OCI-LY3 (cell line): Measurements from ENCODE around the gene LDLR.

Experiments used
- EZH2phosphoT487 ChIP-seq: fragments of 200-600 bp; shearing (Covaris generic); IDR thresholded peaks from 2 replicates; pipeline ENCODE4 v1.6.1; 2018; ENCODE audit warnings: antibody characterized with exemption, mixed run types, low read depth
- TF ChIP-seq, protein P1 (sequence below): fragments of 200-600, 300-600 bp; sonication (generic); IDR thresholded peaks from 2 replicates; pipeline ENCODE4 v1.5.1; 2014; ENCODE audit warnings: antibody characterized with exemption, low read length, low read depth

DNA sequence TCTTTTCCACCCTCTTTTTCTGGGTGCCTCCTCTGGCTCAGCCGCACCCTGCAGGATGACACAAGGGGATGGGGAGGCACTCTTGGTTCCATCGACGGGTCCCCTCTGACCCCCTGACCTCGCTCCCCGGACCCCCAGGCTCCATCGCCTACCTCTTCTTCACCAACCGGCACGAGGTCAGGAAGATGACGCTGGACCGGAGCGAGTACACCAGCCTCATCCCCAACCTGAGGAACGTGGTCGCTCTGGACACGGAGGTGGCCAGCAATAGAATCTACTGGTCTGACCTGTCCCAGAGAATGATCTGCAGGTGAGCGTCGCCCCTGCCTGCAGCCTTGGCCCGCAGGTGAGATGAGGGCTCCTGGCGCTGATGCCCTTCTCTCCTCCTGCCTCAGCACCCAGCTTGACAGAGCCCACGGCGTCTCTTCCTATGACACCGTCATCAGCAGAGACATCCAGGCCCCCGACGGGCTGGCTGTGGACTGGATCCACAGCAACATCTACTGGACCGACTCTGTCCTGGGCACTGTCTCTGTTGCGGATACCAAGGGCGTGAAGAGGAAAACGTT is 24.0 kb downstream of the LDLR start:
- TF ChIP-seq, protein P1, sequence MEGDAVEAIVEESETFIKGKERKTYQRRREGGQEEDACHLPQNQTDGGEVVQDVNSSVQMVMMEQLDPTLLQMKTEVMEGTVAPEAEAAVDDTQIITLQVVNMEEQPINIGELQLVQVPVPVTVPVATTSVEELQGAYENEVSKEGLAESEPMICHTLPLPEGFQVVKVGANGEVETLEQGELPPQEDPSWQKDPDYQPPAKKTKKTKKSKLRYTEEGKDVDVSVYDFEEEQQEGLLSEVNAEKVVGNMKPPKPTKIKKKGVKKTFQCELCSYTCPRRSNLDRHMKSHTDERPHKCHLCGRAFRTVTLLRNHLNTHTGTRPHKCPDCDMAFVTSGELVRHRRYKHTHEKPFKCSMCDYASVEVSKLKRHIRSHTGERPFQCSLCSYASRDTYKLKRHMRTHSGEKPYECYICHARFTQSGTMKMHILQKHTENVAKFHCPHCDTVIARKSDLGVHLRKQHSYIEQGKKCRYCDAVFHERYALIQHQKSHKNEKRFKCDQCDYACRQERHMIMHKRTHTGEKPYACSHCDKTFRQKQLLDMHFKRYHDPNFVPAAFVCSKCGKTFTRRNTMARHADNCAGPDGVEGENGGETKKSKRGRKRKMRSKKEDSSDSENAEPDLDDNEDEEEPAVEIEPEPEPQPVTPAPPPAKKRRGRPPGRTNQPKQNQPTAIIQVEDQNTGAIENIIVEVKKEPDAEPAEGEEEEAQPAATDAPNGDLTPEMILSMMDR: no peak
- TF ChIP-seq EZH2phosphoT487: no peak
